ENCODE measurements around the gene PVALEF.

Gene PVALEF

DNA sequence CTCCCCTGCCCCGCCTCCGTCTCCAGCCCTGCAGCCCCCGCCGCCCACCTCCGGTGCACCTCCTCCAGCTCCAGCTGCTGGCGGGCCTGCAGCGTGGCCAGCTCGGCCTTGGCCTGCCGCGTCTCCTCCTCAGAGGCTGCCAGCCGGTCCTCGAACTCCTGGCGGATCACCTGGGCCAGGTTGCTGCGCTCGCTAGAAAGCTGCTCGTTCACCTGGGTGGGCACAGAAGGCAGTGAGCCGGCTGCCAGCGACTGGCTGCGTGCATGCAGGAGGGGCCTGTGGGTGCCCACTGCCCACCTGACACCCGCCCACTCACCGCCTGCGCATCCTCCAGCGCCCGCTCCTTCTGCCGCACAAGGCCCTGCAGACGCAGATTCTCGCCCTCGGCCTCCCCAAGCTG lies 25.3 kb downstream of the PVALEF start:
- ChIA-PET POLR2A (interaction anchor here (1.3 kb wide), 1 partner anchor 48 kb away, joined by 4 read pairs; the partner anchor contains the start of genes NDUFAF8 and TEPSIN), CTCF (interaction anchor here (0.9 kb wide), 2 partner anchors 10 to 50 kb away, joined by 3 read pairs; no protein-coding TSS in a partner anchor)
- DNase-seq (ENCODE audit: extremely low spot score), result no peak
- TF ChIP-seq L3MBTL2 (conservative IDR thresholded peaks at IDR 0.05) (no peak), ARNT (IDR thresholded peaks at IDR 0.05) (no peak), BHLHE40 (IDR thresholded peaks at IDR 0.05; ENCODE audit: borderline replicate concordance) (no peak), TARDBP (IDR thresholded peaks at IDR 0.05) (no peak)
- TF ChIP-seq, protein P1, sequence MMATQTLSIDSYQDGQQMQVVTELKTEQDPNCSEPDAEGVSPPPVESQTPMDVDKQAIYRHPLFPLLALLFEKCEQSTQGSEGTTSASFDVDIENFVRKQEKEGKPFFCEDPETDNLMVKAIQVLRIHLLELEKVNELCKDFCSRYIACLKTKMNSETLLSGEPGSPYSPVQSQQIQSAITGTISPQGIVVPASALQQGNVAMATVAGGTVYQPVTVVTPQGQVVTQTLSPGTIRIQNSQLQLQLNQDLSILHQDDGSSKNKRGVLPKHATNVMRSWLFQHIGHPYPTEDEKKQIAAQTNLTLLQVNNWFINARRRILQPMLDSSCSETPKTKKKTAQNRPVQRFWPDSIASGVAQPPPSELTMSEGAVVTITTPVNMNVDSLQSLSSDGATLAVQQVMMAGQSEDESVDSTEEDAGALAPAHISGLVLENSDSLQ (IDR thresholded peaks at IDR 0.05), result no peak

DNA sequence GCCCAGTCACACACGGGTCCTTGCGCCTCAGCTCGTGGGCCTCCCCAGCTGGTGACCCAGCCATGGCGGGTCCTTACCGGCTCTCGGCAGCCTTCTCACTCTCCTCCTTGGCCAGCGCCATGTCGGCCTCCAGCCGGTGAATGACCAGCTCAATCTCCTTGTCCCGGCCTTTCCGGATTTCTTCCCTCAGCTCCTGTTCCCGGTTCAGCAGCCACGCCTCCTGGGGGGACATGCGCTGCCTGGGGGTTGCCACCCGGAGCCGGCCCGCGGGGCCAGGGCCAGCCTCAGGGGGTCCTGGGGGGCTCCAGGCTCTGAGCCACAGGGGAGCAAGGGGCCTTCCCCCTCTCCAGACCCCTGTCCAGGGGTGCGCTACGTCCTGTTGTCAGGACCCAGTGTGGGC lies 25.8 kb downstream of the PVALEF start:
- TF ChIP-seq ELF4 (IDR thresholded peaks at IDR 0.05) (no peak), TARDBP (IDR thresholded peaks at IDR 0.05) (no peak), NFRKB (IDR thresholded peaks at IDR 0.05) (no peak), SP1 (IDR thresholded peaks at IDR 0.05) (no peak), LEF1 (IDR thresholded peaks at IDR 0.05; ENCODE audit: borderline replicate concordance) (no peak), CTBP1 (IDR thresholded peaks at IDR 0.05; ENCODE audit: borderline replicate concordance) (no peak), FOXM1 (IDR thresholded peaks at IDR 0.05; ENCODE audit: borderline replicate concordance) (no peak), FOXK2 (IDR thresholded peaks at IDR 0.05) (no peak), FOXA1 (IDR thresholded peaks at IDR 0.05) (no peak), BHLHE40 (IDR thresholded peaks at IDR 0.05; ENCODE audit: borderline replicate concordance) (no peak), SUZ12 (IDR thresholded peaks at IDR 0.05) (no peak)
- ChIA-PET POLR2A (interaction anchor here (1.3 kb wide), 1 partner anchor 48 kb away, joined by 4 read pairs; the partner anchor contains the start of genes NDUFAF8 and TEPSIN), CTCF (interaction anchor here (0.9 kb wide), 1 partner anchor 10 kb away, joined by 3 read pairs; no protein-coding TSS in a partner anchor)
- no peak for DNase-seq (ENCODE audit: extremely low spot score)

DNA sequence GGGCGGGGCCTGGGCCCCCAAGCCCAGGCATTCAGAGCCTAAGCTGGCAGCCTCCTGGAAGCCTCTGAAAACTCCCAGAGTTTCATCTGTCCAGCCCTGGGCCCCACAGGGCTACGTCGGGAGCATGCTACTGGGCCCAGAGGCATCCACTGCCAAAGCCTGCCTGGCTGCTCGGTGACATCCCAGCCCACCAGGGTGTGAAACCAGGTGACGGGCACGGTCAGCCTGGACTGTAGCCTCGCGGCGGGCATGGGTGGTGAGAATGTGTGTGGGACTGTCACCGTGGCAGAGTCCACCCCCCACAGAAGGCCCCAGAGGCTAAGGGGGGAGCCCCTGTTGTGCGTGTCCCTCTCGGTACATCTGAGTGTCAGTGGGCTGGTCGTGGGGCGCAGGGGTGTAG lies 26.3 kb downstream of the PVALEF start:
- no peak for DNase-seq (ENCODE audit: extremely low spot score)
- TF ChIP-seq ZNF384 (IDR thresholded peaks at IDR 0.05) (no peak), ARNT (IDR thresholded peaks at IDR 0.05) (no peak), SUZ12 (IDR thresholded peaks at IDR 0.05) (no peak), CTBP1 (IDR thresholded peaks at IDR 0.05; ENCODE audit: borderline replicate concordance) (no peak), FOXA1 (IDR thresholded peaks at IDR 0.05) (no peak), FOXM1 (IDR thresholded peaks at IDR 0.05; ENCODE audit: borderline replicate concordance) (no peak), HDGF (IDR thresholded peaks at IDR 0.05; ENCODE audit: borderline replicate concordance) (no peak), NFRKB (IDR thresholded peaks at IDR 0.05) (no peak), LEF1 (IDR thresholded peaks at IDR 0.05; ENCODE audit: borderline replicate concordance) (no peak), ELF4 (IDR thresholded peaks at IDR 0.05) (no peak), BHLHE40 (IDR thresholded peaks at IDR 0.05; ENCODE audit: borderline replicate concordance) (no peak), TARDBP (IDR thresholded peaks at IDR 0.05) (no peak), FOXK2 (IDR thresholded peaks at IDR 0.05) (no peak), L3MBTL2 (conservative IDR thresholded peaks at IDR 0.05) (no peak), SP1 (IDR thresholded peaks at IDR 0.05) (no peak)
- TF ChIP-seq, protein P1 (IDR thresholded peaks at IDR 0.05), result no peak
- CTCF ChIA-PET, result no interaction called here
- POLR2A ChIA-PET, result interaction anchor here (0.8 to 1.3 kb wide), 2 partner anchors 47 to 48 kb away, joined by 3 to 4 read pairs; partner anchors contain the start of genes NDUFAF8 and TEPSIN

GRCh38 chr17:81192386-81193050 lies 27.2 kb downstream of the PVALEF start:
- CTCF ChIA-PET, result interaction anchor here (1.5 kb wide), 1 partner anchor 50 kb away, joined by 4 read pairs; no protein-coding TSS in a partner anchor
- TF ChIP-seq L3MBTL2 (conservative IDR thresholded peaks at IDR 0.05) (no peak), CTBP1 (IDR thresholded peaks at IDR 0.05; ENCODE audit: borderline replicate concordance) (no peak), FOXA1 (IDR thresholded peaks at IDR 0.05) (no peak), TARDBP (IDR thresholded peaks at IDR 0.05) (no peak), ELF4 (IDR thresholded peaks at IDR 0.05) (no peak), LEF1 (IDR thresholded peaks at IDR 0.05; ENCODE audit: borderline replicate concordance) (no peak), ZNF384 (IDR thresholded peaks at IDR 0.05) (no peak), HDGF (IDR thresholded peaks at IDR 0.05; ENCODE audit: borderline replicate concordance) (no peak), SUZ12 (IDR thresholded peaks at IDR 0.05) (no peak), SP1 (IDR thresholded peaks at IDR 0.05) (no peak)
- POLR2A ChIA-PET, result interaction anchor here (0.8 kb wide), 1 partner anchor 47 kb away, joined by 3 read pairs; the partner anchor contains the start of genes NDUFAF8 and TEPSIN
- DNase-seq (ENCODE audit: extremely low spot score), result no peak

- no peak for DNase-seq (ENCODE audit: extremely low spot score)
- ChIA-PET CTCF (interaction anchor here (1.5 kb wide), 1 partner anchor 50 kb away, joined by 4 read pairs; no protein-coding TSS in a partner anchor), POLR2A (no interaction called here)
- no peak for TF ChIP-seq FOXK2 (IDR thresholded peaks at IDR 0.05)
- TF ChIP-seq ZNF384 (IDR thresholded peaks at IDR 0.05), result no peak
- no peak for TF ChIP-seq BHLHE40 (IDR thresholded peaks at IDR 0.05; ENCODE audit: borderline replicate concordance)
- no peak for TF ChIP-seq NFRKB (IDR thresholded peaks at IDR 0.05)
- TF ChIP-seq ELF4 (IDR thresholded peaks at IDR 0.05), result no peak
- TF ChIP-seq, protein P1 (IDR thresholded peaks at IDR 0.05), result no peak
- no peak for TF ChIP-seq HDGF (IDR thresholded peaks at IDR 0.05; ENCODE audit: borderline replicate concordance)
- no peak for TF ChIP-seq L3MBTL2 (conservative IDR thresholded peaks at IDR 0.05)
- TF ChIP-seq SP1 (IDR thresholded peaks at IDR 0.05), result no peak
These were observed 27.7 kb downstream of the PVALEF start for GRCh38 chr17:81193051-81193410.

All from HEK293T (cell line).